ENCODE results near the gene CEP70.
"Not testable (repeated sequence)": the region's sequence is repeated elsewhere in the genome, so short reads cannot be mapped to it uniquely, and the experiment has no call there.

- not testable (repeated sequence) for TF ChIP-seq CTCF (conservative IDR thresholded peaks at IDR 0.05; ENCODE audit: low read depth, low read length); EZH2 (IDR thresholded peaks at IDR 0.05; ENCODE audit: borderline replicate concordance, low read depth, low read length, poor library complexity, severe bottlenecking)
These were observed 3.3 kb upstream of the CEP70 start for GRCh38 chr3:138597186-138597976.
